Gastroesophageal sphincter (tissue), 4 donors: ENCODE measurements around the gene FCN2. TPM values are rescaled to one million over a fixed set of nuclear protein-coding genes. Genes with fewer than 3 reads are reported as not detected.

Experiments
- ATAC-seq: fragments of 150-250 bp; one replicate; pipeline ENCODE4 v1.9.1; 2016; ENCODE audit warnings: mild to moderate bottlenecking, moderate library complexity
- H3K27ac ChIP-seq, 4 donors: fragments of 200-600 bp; sonication (generic) in 3 of 4; 1 replicate in 3 of 4; 2 replicates in 1 of 4; pipeline ENCODE4 v1.5.1; 2016 to 2019
- H3K27me3 ChIP-seq: fragments of 200-600 bp; sonication (generic); one replicate; pipeline ENCODE4 v1.5.1; 2019
- H3K36me3 ChIP-seq, 2 donors: fragments of 200-600 bp; sonication (generic); one replicate each; pipeline ENCODE4 v1.5.1; 2019; ENCODE audit warnings: control low read depth in 1 of 2
- H3K4me1 ChIP-seq, 3 donors: fragments of 200-600 bp; sonication (generic); 1 replicate in 2 of 3; 2 replicates in 1 of 3; pipeline ENCODE4 v1.5.1; 2016 to 2019; ENCODE audit warnings: control low read depth in 2 of 3
- H3K4me3 ChIP-seq, 2 donors: fragments of 200-600 bp; sonication (generic); one replicate each; pipeline ENCODE4 v1.5.1; 2019; ENCODE audit warnings: mild to moderate bottlenecking in 1 of 2, moderate library complexity in 1 of 2
- H3K9me3 ChIP-seq, 3 donors: fragments of 200-600 bp; sonication (generic); one replicate each; pipeline ENCODE4 v1.5.1; 2017 to 2019; ENCODE audit warnings: control low read depth in 2 of 3
- EP300 ChIP-seq: sonication (generic); formaldehyde crosslinking; IDR thresholded peaks from one replicate; pipeline ENCODE4 v1.6.1; 2017; ENCODE audit warnings: antibody characterized with exemption, mild to moderate bottlenecking
- POLR2A ChIP-seq, 2 donors: fragments of 450-650 bp; IDR thresholded peaks; one replicate each; pipeline ENCODE4 v1.6.1; 2017; ENCODE audit warnings: antibody characterized with exemption in 2 of 2, mild to moderate bottlenecking in 2 of 2, moderate library complexity in 1 of 2
- POLR2AphosphoS5 ChIP-seq: sonication (generic); formaldehyde crosslinking; IDR thresholded peaks from one replicate; pipeline ENCODE4 v1.6.1; 2017; ENCODE audit warnings: antibody characterized with exemption
- WGBS, 2 donors: methylation state at CpG; one replicate each; pipeline ENCODE4 v1.1.5; 2018; ENCODE audit warnings: low coverage in 1 of 2; 5-methylcytosine and 5-hydroxymethylcytosine counted together
- total RNA-seq, 4 donors: library from RNA; depleted of rRNA; stranded (reverse); fragments of >200 nt; gene quantifications; one replicate each; pipeline ENCODE4 v1.1.0, GENCODE V29; 2016
- TF ChIP-seq, protein P1 (sequence below), 4 experiments: fragments of 200-600 bp in 2 of 4; fragments of 450-650 bp in 2 of 4; sonication (generic) in 1 of 4; IDR thresholded peaks; one replicate each; pipeline ENCODE4 v1.5.1; 2017 to 2019; ENCODE audit warnings: antibody characterized with exemption in 4 of 4, mild to moderate bottlenecking in 2 of 4, moderate library complexity in 2 of 4

Gene FCN2
- total RNA-seq, 4 donors from 2014 or later, result not detected

- 100% methylated on average over 1 of the region's 9 CpGs; no CpG with 5 or more reads in 1 of the 2 donors for WGBS, 2 donors
- no peak for TF ChIP-seq EP300
- TF ChIP-seq POLR2AphosphoS5, result no peak
- TF ChIP-seq POLR2A (IDR thresholded peaks at IDR 0.05), result no peak
- TF ChIP-seq, protein P1, sequence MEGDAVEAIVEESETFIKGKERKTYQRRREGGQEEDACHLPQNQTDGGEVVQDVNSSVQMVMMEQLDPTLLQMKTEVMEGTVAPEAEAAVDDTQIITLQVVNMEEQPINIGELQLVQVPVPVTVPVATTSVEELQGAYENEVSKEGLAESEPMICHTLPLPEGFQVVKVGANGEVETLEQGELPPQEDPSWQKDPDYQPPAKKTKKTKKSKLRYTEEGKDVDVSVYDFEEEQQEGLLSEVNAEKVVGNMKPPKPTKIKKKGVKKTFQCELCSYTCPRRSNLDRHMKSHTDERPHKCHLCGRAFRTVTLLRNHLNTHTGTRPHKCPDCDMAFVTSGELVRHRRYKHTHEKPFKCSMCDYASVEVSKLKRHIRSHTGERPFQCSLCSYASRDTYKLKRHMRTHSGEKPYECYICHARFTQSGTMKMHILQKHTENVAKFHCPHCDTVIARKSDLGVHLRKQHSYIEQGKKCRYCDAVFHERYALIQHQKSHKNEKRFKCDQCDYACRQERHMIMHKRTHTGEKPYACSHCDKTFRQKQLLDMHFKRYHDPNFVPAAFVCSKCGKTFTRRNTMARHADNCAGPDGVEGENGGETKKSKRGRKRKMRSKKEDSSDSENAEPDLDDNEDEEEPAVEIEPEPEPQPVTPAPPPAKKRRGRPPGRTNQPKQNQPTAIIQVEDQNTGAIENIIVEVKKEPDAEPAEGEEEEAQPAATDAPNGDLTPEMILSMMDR (IDR thresholded peaks at IDR 0.05), result no peak
- no peak for ATAC-seq
- no peak overlapping the region for H3K27ac ChIP-seq
- H3K9me3 ChIP-seq, result no peaks in the 10 kb centered on the region
- H3K4me1 ChIP-seq, result peaks cover 0 to 9% (median 0%) of the 10 kb centered on the region in 3 donors
- no peak overlapping the region for H3K4me3 ChIP-seq
- H3K27me3 ChIP-seq, result peaks cover 8% of the 10 kb centered on the region
- peaks cover 0 to 2% of the 10 kb centered on the region in 2 donors for H3K36me3 ChIP-seq
Observed at GRCh38 chr9:134850611-134851010, 30.0 kb upstream of the FCN2 start.

- Histone ChIP-seq H3K4me1 (peaks cover 0 to 9% (median 0%) of the 10 kb centered on the region in 3 donors), H3K27me3 (peaks cover 11% of the 10 kb centered on the region), H3K9me3 (no peaks in the 10 kb centered on the region), H3K36me3 (no peaks in the 10 kb centered on the region), H3K4me3 (no peak overlapping the region), H3K27ac (no peak overlapping the region)
- TF ChIP-seq, protein P1 (IDR thresholded peaks at IDR 0.05), result no peak
- TF ChIP-seq POLR2AphosphoS5, result no peak
- TF ChIP-seq POLR2A (IDR thresholded peaks at IDR 0.05), result no peak
- TF ChIP-seq EP300, result no peak
- WGBS, 2 donors, result 61 to 76% methylated on average over 2 to 5 of the region's 12 CpGs
- ATAC-seq, result no peak
Observed at GRCh38 chr9:134851020-134851419, 29.6 kb upstream of the FCN2 start.

- H3K27ac ChIP-seq, result no peak overlapping the region
- TF ChIP-seq, protein P1 (IDR thresholded peaks at IDR 0.05), result no peak
- TF ChIP-seq EP300 (no peak), POLR2A (IDR thresholded peaks at IDR 0.05) (no peak), POLR2AphosphoS5 (no peak)
- ATAC-seq, result no peak
- no peaks in the 10 kb centered on the region for H3K36me3 ChIP-seq
- H3K4me3 ChIP-seq, result no peak overlapping the region
- peaks cover 0 to 9% (median 0%) of the 10 kb centered on the region in 3 donors for H3K4me1 ChIP-seq
- H3K27me3 ChIP-seq, result peaks cover 23% of the 10 kb centered on the region
- no peaks in the 10 kb centered on the region for H3K9me3 ChIP-seq
- WGBS, 2 donors, result 42 to 49% methylated on average over 3 to 4 of the region's 6 CpGs
Observed at GRCh38 chr9:134852906-134853654, 27.5 kb upstream of the FCN2 start.

- WGBS, 2 donors, result 86% methylated on average over 3 of the region's 6 CpGs; no CpG with 5 or more reads in 1 of the 2 donors
Observed at GRCh38 chr9:134853893-134854292, 26.7 kb upstream of the FCN2 start.

More at GRCh38 chr9:134853893-134854292, 26.7 kb upstream of the FCN2 start:
- Histone ChIP-seq H3K27ac (no peak overlapping the region), H3K27me3 (peaks cover 23% of the 10 kb centered on the region), H3K36me3 (no peaks in the 10 kb centered on the region), H3K4me1 (peaks cover 0 to 15% (median 0%) of the 10 kb centered on the region in 3 donors), H3K9me3 (no peaks in the 10 kb centered on the region), H3K4me3 (no peak overlapping the region)
- TF ChIP-seq POLR2AphosphoS5, result no peak
- no peak for TF ChIP-seq EP300
- TF ChIP-seq POLR2A (IDR thresholded peaks at IDR 0.05), result no peak
- TF ChIP-seq, protein P1 (IDR thresholded peaks at IDR 0.05), result no peak
- no peak for ATAC-seq
